Smooth muscle cell of the brain vasculature (primary cell): Measurements from ENCODE around the gene LRRC8D.

Experiments used
- DNase-seq: peaks from one replicate; pipeline ENCODE4 v3.0.0-alpha.2; 2012; ENCODE audit warnings: low read depth, low spot score

The LRRC8D gene

GRCh38 chr1:89939693-89940438 is 119.0 kb downstream of the LRRC8D start:
- DNase-seq: no peak

- DNase-seq: no peak
Observed at GRCh38 chr1:89941110-89941766, 120.4 kb downstream of the LRRC8D start.

GRCh38 chr1:89942014-89942413 is 121.2 kb downstream of the LRRC8D start:
- no peak for DNase-seq

- DNase-seq: no peak
Observed at GRCh38 chr1:89942825-89943658, 122.2 kb downstream of the LRRC8D start.

- DNase-seq: no peak
Observed at GRCh38 chr1:89943846-89944781, 123.3 kb downstream of the LRRC8D start.

- DNase-seq: no peak
Observed at GRCh38 chr1:89945852-89946476, 125.1 kb downstream of the LRRC8D start.

- DNase-seq: no peak
Observed at GRCh38 chr1:89946532-89946931, 125.7 kb downstream of the LRRC8D start.

- no peak for DNase-seq
Observed at GRCh38 chr1:89948722-89949345, 128.0 kb downstream of the LRRC8D start.

GRCh38 chr1:89949991-89950624 is 129.3 kb downstream of the LRRC8D start:
- DNase-seq: no peak

GRCh38 chr1:89950703-89951102 is 129.9 kb downstream of the LRRC8D start:
- DNase-seq: no peak

GRCh38 chr1:89951766-89952604 is 131.2 kb downstream of the LRRC8D start:
- DNase-seq: no peak

GRCh38 chr1:89952605-89953130 is 131.8 kb downstream of the LRRC8D start:
- DNase-seq: no peak

GRCh38 chr1:89953131-89953626 is 132.3 kb downstream of the LRRC8D start:
- DNase-seq: no peak

- no peak for DNase-seq
Observed at GRCh38 chr1:89953929-89954328, 133.1 kb downstream of the LRRC8D start.

- no peak for DNase-seq
Observed at GRCh38 chr1:89954401-89954800, 133.6 kb downstream of the LRRC8D start.

GRCh38 chr1:89955311-89956205 is 134.7 kb downstream of the LRRC8D start:
- DNase-seq: no peak

GRCh38 chr1:89957107-89957506 is 136.3 kb downstream of the LRRC8D start:
- no peak for DNase-seq
